OCI-LY7 (cell line): ENCODE data around the gene FAM229B. TPM values are rescaled to one million over a fixed set of nuclear protein-coding genes. Genes with fewer than 3 reads are reported as not detected.

ENCODE experiments used
- BruUV-seq: library from RNA; stranded (reverse); fragments of 400-500 nt; replicated peaks from 2 replicates; lab custom pipeline; 2021; lab: Mats Ljungman, UMichigan
- CTCF ChIA-PET: fragments of 300-600 bp; sonication (Branson Sonifier 250); formaldehyde crosslinking; loops from one replicate; lab custom pipeline; 2022; ENCODE audit warnings: antibody characterized with exemption; ENCODE audit not compliant: unreplicated experiment; lab: Charles Lee
- POLR2A ChIA-PET: fragments of 300-600 bp; sonication (Branson Sonifier 250); formaldehyde crosslinking; loops from one replicate; lab custom pipeline; 2022; ENCODE audit warnings: antibody characterized with exemption; lab: Charles Lee
- DNase-seq: peaks from one replicate; pipeline ENCODE4 v3.0.0-alpha.2; 2015; ENCODE audit warnings: low spot score
- H2AFZ ChIP-seq: fragments of 200-600 bp; sonication (generic), shearing (Covaris generic); 2 replicates; pipeline ENCODE4 v1.6.1; 2014; ENCODE audit warnings: mild to moderate bottlenecking, antibody characterized with exemption, low read length, moderate library complexity
- H3K27ac ChIP-seq: fragments of 200-600 bp; sonication (generic); 2 replicates; pipeline ENCODE4 v1.5.1; 2014; ENCODE audit warnings: mixed run types, low read depth, mild to moderate bottlenecking, moderate library complexity, low read length, inconsistent platforms; ENCODE audit not compliant: poor library complexity, severe bottlenecking
- H3K36me3 ChIP-seq: fragments of 200-600 bp; sonication (generic); 2 replicates; pipeline ENCODE4 v1.6.1; 2014; ENCODE audit warnings: mild to moderate bottlenecking, antibody characterized with exemption, low read length, moderate library complexity, mixed read lengths; ENCODE audit not compliant: insufficient read depth
- H3K4me1 ChIP-seq: fragments of 200-600 bp; sonication (generic); 2 replicates; pipeline ENCODE4 v1.5.1; 2014; ENCODE audit warnings: mild to moderate bottlenecking, low read length; ENCODE audit not compliant: insufficient read depth, poor library complexity, severe bottlenecking
- H3K4me2 ChIP-seq: fragments of 200-600 bp; sonication (generic); 2 replicates; pipeline ENCODE4 v1.6.1; 2014; ENCODE audit warnings: mild to moderate bottlenecking, low read length
- H3K4me3 ChIP-seq: fragments of 200-600 bp; sonication (generic); 2 replicates; pipeline ENCODE4 v1.5.1; 2014; ENCODE audit warnings: mild to moderate bottlenecking, low read depth, low read length; ENCODE audit not compliant: poor library complexity, severe bottlenecking
- H3K79me2 ChIP-seq: fragments of 200-600 bp; sonication (generic); 2 replicates; pipeline ENCODE4 v1.6.1; 2016; ENCODE audit warnings: low read depth, mild to moderate bottlenecking, low read length, moderate library complexity, mixed read lengths; ENCODE audit not compliant: insufficient read depth
- H3K9me2 ChIP-seq: fragments of 200-600 bp; sonication (generic); 2 replicates; pipeline ENCODE4 v1.6.1; 2016; ENCODE audit warnings: mild to moderate bottlenecking, low read length, mixed read lengths; ENCODE audit not compliant: insufficient read depth
- H3K9me3 ChIP-seq: fragments of 200-600 bp; sonication (generic); 2 replicates; pipeline ENCODE4 v1.6.1; 2014; ENCODE audit warnings: mild to moderate bottlenecking, mixed run types, low read length, mixed read lengths
- H4K20me1 ChIP-seq: fragments of 200-600 bp; sonication (generic); 2 replicates; pipeline ENCODE4 v1.6.1; 2014; ENCODE audit warnings: mild to moderate bottlenecking, antibody characterized with exemption, low read length, moderate library complexity, mixed read lengths; ENCODE audit not compliant: insufficient read depth
- CTCF ChIP-seq: fragments of 200-600 bp; sonication (generic); conservative IDR thresholded peaks from 2 replicates; pipeline ENCODE4 v1.5.1; 2014; ENCODE audit warnings: mild to moderate bottlenecking, antibody characterized with exemption, low read length, moderate library complexity, mixed read lengths
- EZH2phosphoT487 ChIP-seq: fragments of 200-600 bp; sonication (generic); IDR thresholded peaks from 2 replicates; pipeline ENCODE4 v1.6.1; 2018; ENCODE audit warnings: low read depth, borderline replicate concordance, mild to moderate bottlenecking, mixed run types, antibody characterized with exemption, low read length, moderate library complexity, mixed read lengths
- intact Hi-C: fragments of 100-400 bp; cut with micrococcal nuclease; formaldehyde crosslinking; loops from one replicate; pipeline ENCODE4 v1.10.0; 2022; ENCODE audit not compliant: unreplicated experiment
- total RNA-seq, 2 experiments: library from RNA; depleted of rRNA in 1 of 2; stranded (reverse); fragments of >200 nt in 1 of 2; shearing (Covaris generic) in 1 of 2; gene quantifications; 2 replicates each; pipeline ENCODE4 v1.2.3, GENCODE V29; 2014 to 2022

The FAM229B gene
- total RNA-seq, 2 experiments from 2014 or later = 3.7 to 6.2 TPM

- peak overlapping the region; percentile 75 for H3K27ac ChIP-seq
- peak overlapping the region; percentile 99 for H2AFZ ChIP-seq
- CTCF ChIA-PET = interaction anchor here (0.6 to 1.3 kb wide), 4 partner anchors 15 to 560 kb away, joined by 3 to 10 read pairs (median 3); partner anchors contain the start of genes FAM229B, REV3L and TUBE1
- H3K9me2 ChIP-seq = no peaks in the 10 kb centered on the region; the same call in 1 of the 2 replicates
- H3K4me3 ChIP-seq = peak overlapping the region; percentile 70
- peak overlapping the region; percentile 65 for H3K4me2 ChIP-seq
- TF ChIP-seq EZH2phosphoT487 (no peak), CTCF (peak; percentile 97)
- POLR2A ChIA-PET = interaction anchor here (0.6 to 0.8 kb wide), 5 partner anchors 10 to 873 kb away, joined by 3 to 8 read pairs (median 7); no protein-coding TSS in a partner anchor
- H3K9me3 ChIP-seq = no peaks in the 10 kb centered on the region; the same call in 1 of the 2 replicates
- no peaks in the 10 kb centered on the region for H3K36me3 ChIP-seq
- H3K79me2 ChIP-seq = no peaks in the 10 kb centered on the region
- DNase-seq = peak; percentile 94
- no peaks in the 10 kb centered on the region for H4K20me1 ChIP-seq
- BruUV-seq = no TSS peak
- intact Hi-C loops = loop anchor here (1.0 to 10.0 kb wide), 6 partner anchors 46 to 989 kb away; partner anchors contain the start of genes FYN and REV3L
- peaks cover 6% of the 10 kb centered on the region for H3K4me1 ChIP-seq
These were observed 44.1 kb upstream of the FAM229B start for GRCh38 chr6:112043032-112044007.

GRCh38 chr6:112044196-112044595 lies 43.2 kb upstream of the FAM229B start:
- no peak overlapping the region for H3K4me3 ChIP-seq
- H3K36me3 ChIP-seq = no peaks in the 10 kb centered on the region
- CTCF ChIA-PET = no interaction called here
- H3K79me2 ChIP-seq = no peaks in the 10 kb centered on the region
- H4K20me1 ChIP-seq = no peaks in the 10 kb centered on the region
- peaks cover 6% of the 10 kb centered on the region for H3K4me1 ChIP-seq
- no TSS peak for BruUV-seq
- no peak for DNase-seq
- H2AFZ ChIP-seq = no peak overlapping the region
- no peak overlapping the region for H3K27ac ChIP-seq
- intact Hi-C loops = loop anchor here (5.0 to 10.0 kb wide), 2 partner anchors 562 to 989 kb away; partner anchors contain the start of gene REV3L
- TF ChIP-seq EZH2phosphoT487 (no peak), CTCF (no peak)
- H3K9me2 ChIP-seq = no peaks in the 10 kb centered on the region; the same call in 1 of the 2 replicates
- H3K9me3 ChIP-seq = no peaks in the 10 kb centered on the region; the same call in 1 of the 2 replicates
- no peak overlapping the region for H3K4me2 ChIP-seq
- POLR2A ChIA-PET = no interaction called here
